Endothelial cell of umbilical vein (primary cell): ENCODE data around the gene SP140L. TPM values are rescaled to one million over a fixed set of nuclear protein-coding genes. Genes with fewer than 3 reads are reported as not detected.
A peak's percentile ranks its signal among the peaks of the same experiment; 100 is the strongest.

Source experiments
- BruUV-seq: library from RNA; stranded (reverse); fragments of 400-500 nt; replicated peaks from 2 replicates; lab custom pipeline; 2021; lab: Mats Ljungman, UMichigan
- CTCF ChIA-PET: fragments of 300-600, 350-600 bp; sonication (Branson Sonifier 250); formaldehyde crosslinking; loops from one replicate; lab custom pipeline; 2021; ENCODE audit warnings: antibody characterized with exemption, inconsistent platforms; lab: Charles Lee
- POLR2A ChIA-PET: fragments of 300-600, 350-600 bp; sonication (Branson Sonifier 250); formaldehyde crosslinking; loops from one replicate; lab custom pipeline; 2021; ENCODE audit warnings: antibody characterized with exemption, inconsistent platforms; lab: Charles Lee
- DNase-seq: peaks from one replicate; pipeline ENCODE4 v3.0.0-alpha.2; 2011; ENCODE audit warnings: low read depth, low spot score
- FAIRE-seq: peaks from 2 replicates; lab custom pipeline; 2011; peaks lifted over from hg19 to GRCh38; lab: Jason Lieb, UNC
- H2AFZ ChIP-seq: 2 replicates; pipeline ENCODE4 v1.6.0; 2012; ENCODE audit warnings: low read depth, low read length, control low read depth, inconsistent platforms
- H3K27ac ChIP-seq: 2 replicates; pipeline ENCODE4 v1.5.1; 2011; ENCODE audit warnings: low read depth, mild to moderate bottlenecking, control low read depth, low read length, moderate library complexity; ENCODE audit not compliant: insufficient read depth
- H3K27me3 ChIP-seq, 2 experiments: 2 replicates each; pipeline versions ENCODE4 v1.6.0 to v1.6.1; 2011; ENCODE audit warnings: low read length in 2 of 2, mixed read lengths in 1 of 2; ENCODE audit not compliant: control insufficient read depth in 2 of 2, insufficient read depth in 2 of 2
- H3K36me3 ChIP-seq, 2 experiments: 2 replicates in 1 of 2; 3 replicates in 1 of 2; pipeline ENCODE4 v1.5.1; 2011; ENCODE audit warnings: low read length in 2 of 2, mild to moderate bottlenecking in 1 of 2, moderate library complexity in 1 of 2; ENCODE audit not compliant: control insufficient read depth in 2 of 2, insufficient read depth in 2 of 2; ENCODE audit errors: extremely low read depth in 1 of 2
- H3K4me1 ChIP-seq: 3 replicates; pipeline ENCODE4 v1.5.1; 2011; ENCODE audit warnings: mild to moderate bottlenecking, low read length; ENCODE audit not compliant: control insufficient read depth, insufficient read depth; ENCODE audit errors: extremely low read depth
- H3K4me2 ChIP-seq: 2 replicates; pipeline ENCODE4 v1.6.1; 2011; ENCODE audit warnings: low read length, control low read depth, mixed read lengths; ENCODE audit not compliant: insufficient read depth
- H3K4me3 ChIP-seq, 3 experiments: fragments of 200-600 bp in 1 of 3; sonication (generic), shearing (Covaris generic) in 1 of 3; replicated peaks in 1 of 3; 2 replicates each; pipeline ENCODE4 v1.5.1; 2011 to 2016; ENCODE audit warnings: control low read depth in 3 of 3, low read length in 3 of 3, mild to moderate bottlenecking in 2 of 3, inconsistent platforms in 1 of 3, low read depth in 1 of 3, moderate library complexity in 1 of 3; ENCODE audit not compliant: insufficient read depth in 1 of 3
- H3K79me2 ChIP-seq: 2 replicates; pipeline ENCODE4 v1.6.0; 2012; ENCODE audit warnings: low read length, inconsistent platforms; ENCODE audit not compliant: control insufficient read depth, insufficient read depth
- H3K9ac ChIP-seq: replicated peaks from 2 replicates; pipeline ENCODE3; 2011; ENCODE audit warnings: low read length, control low read depth; ENCODE audit not compliant: insufficient read depth; ENCODE audit errors: extremely low read depth
- H3K9me1 ChIP-seq: replicated peaks from 3 replicates; pipeline ENCODE4 v1.6.0; 2011; ENCODE audit warnings: mild to moderate bottlenecking, low read length; ENCODE audit not compliant: control insufficient read depth, insufficient read depth; ENCODE audit errors: extremely low read depth
- H3K9me3 ChIP-seq: replicated peaks from 2 replicates; pipeline ENCODE4 v1.5.1; 2012; ENCODE audit warnings: low read length, inconsistent platforms; ENCODE audit not compliant: control insufficient read depth, insufficient read depth
- H4K20me1 ChIP-seq: replicated peaks from 2 replicates; pipeline ENCODE3; 2011; ENCODE audit warnings: mild to moderate bottlenecking, low read length; ENCODE audit not compliant: control insufficient read depth, insufficient read depth; ENCODE audit errors: extremely low read depth
- EZH2 ChIP-seq: IDR thresholded peaks from 2 replicates; pipeline ENCODE4 v1.6.1; 2012; ENCODE audit warnings: borderline replicate concordance, low read depth, mild to moderate bottlenecking, moderate library complexity, low read length, inconsistent platforms; ENCODE audit not compliant: severe bottlenecking
- FOS ChIP-seq: IDR thresholded peaks from 2 replicates; pipeline ENCODE4 v1.6.1; 2011; ENCODE audit warnings: mild to moderate bottlenecking, low read length, moderate library complexity, borderline replicate concordance; ENCODE audit not compliant: insufficient read depth
- JUN ChIP-seq: IDR thresholded peaks from 2 replicates; pipeline ENCODE4 v1.6.1; 2011; ENCODE audit warnings: borderline replicate concordance, low read depth; ENCODE audit not compliant: insufficient read length, insufficient read depth
- POLR2A ChIP-seq: IDR thresholded peaks from 2 replicates; pipeline ENCODE4 v1.6.1; 2012; ENCODE audit warnings: low read depth, mild to moderate bottlenecking, control low read depth, low read length
- POLR2AphosphoS5 ChIP-seq: IDR thresholded peaks from 2 replicates; pipeline ENCODE4 v1.6.1; 2012; ENCODE audit warnings: low read depth, mild to moderate bottlenecking, control low read depth, low read length, moderate library complexity; ENCODE audit not compliant: insufficient read depth
- dilution Hi-C: fragments of 300-500 bp; cut with MboI; formaldehyde crosslinking; loops from one replicate; pipeline ENCODE4 v1.15.0; 2019; ENCODE audit warnings: low sequenced_read_pairs; ENCODE audit not compliant: extremely low pct_ligation_motif_present
- intact Hi-C: fragments of 100-400 bp; cut with micrococcal nuclease; formaldehyde crosslinking; loops from one replicate; pipeline ENCODE4 v1.10.0; 2022
- polyA plus RNA-seq, 4 experiments: library from polyadenylated mRNA; depleted of rRNA in 3 of 4; stranded (reverse) in 3 of 4; unstranded in 1 of 4; fragments of >200 nt; gene quantifications; 2 replicates each; pipeline versions ENCODE4 v1.2.1 to v1.2.3, GENCODE V29; 2011 to 2012; ENCODE audit warnings: missing spikeins in 1 of 4
- total RNA-seq: library from RNA; stranded (reverse); gene quantifications from 2 replicates; pipeline ENCODE4 v1.2.3, GENCODE V29; 2021
- TF ChIP-seq, protein P1 (sequence below): IDR thresholded peaks from 2 replicates; pipeline ENCODE4 v1.6.1; 2011; ENCODE audit not compliant: insufficient read depth, insufficient read length
- TF ChIP-seq, protein P2 (sequence below), 2 donors: IDR thresholded peaks; 1 replicate in 1 of 2; 2 replicates in 1 of 2; pipeline ENCODE4 v1.5.1; 2011; ENCODE audit warnings: low read length in 2 of 2, mild to moderate bottlenecking in 2 of 2, moderate library complexity in 2 of 2, control low read depth in 1 of 2, inconsistent platforms in 1 of 2, low read depth in 1 of 2; ENCODE audit not compliant: insufficient read depth in 1 of 2; ENCODE audit errors: extremely low read depth in 1 of 2

The SP140L gene
- total and polyA plus RNA-seq, 2 donors (not counting 3 experiments of a cell fraction or from before 2014, with no cell fraction given): 16.0 to 27.3 TPM

DNA sequence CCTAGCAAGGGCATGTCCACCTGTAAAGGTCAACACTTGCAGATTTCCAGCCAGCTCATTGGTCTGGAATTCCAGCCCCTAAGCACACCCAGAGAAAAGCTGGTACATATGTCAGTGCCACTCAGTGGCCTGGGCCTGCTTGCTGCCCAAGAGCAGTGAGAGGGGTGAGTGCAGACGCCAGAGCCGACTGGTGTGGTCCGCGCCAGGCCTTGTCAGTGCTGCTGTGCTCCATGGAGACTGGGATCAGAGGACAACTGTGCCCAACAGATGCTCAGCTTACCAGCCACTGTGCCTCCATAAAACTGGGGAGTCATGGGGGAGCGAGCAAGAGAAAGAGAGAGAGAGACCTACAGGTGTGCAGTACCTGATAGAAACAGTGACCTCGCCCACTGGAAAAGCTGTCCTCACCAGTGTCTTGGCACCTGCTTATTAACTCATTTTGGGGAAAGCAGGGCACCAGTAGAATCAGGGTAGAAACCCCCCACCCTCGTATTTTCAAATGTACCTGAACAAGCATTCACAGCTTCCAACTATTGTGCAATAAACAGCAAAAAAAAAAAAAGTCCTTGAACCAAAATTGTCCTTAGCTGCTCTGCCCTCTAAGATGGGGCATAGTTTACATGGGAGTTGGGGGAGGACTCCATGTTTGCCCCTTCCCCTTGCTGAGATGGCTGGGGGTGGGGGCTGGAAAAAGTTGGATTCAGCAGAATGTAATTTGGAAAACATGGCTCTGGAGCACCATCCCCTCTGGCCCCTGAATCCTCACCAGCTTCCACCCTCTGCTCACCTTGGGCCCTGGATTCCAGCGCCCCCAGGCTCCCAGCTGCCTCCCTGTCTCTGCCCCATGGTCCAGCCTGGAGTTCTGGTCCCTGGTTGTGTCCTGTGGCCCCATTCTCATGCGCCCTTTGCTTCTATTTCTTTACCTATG is 1.4 kb upstream of the SP140L start:
- intact Hi-C loops: loop anchor here (5.0 kb wide), 2 partner anchors 103 to 403 kb away; partner anchors contain the start of genes FBXO36 and TRIP12
- H3K9ac ChIP-seq: no peak overlapping the region
- POLR2A ChIA-PET: interaction anchor here (0.6 kb wide), 1 partner anchor 336 kb away, joined by 3 read pairs; no protein-coding TSS in a partner anchor
- no peaks in the 10 kb centered on the region for H3K27me3 ChIP-seq
- no peak overlapping the region for H2AFZ ChIP-seq
- no peak overlapping the region for H3K4me3 ChIP-seq
- CTCF ChIA-PET: no interaction called here
- no peaks in the 10 kb centered on the region for H3K36me3 ChIP-seq
- peaks cover 17% of the 10 kb centered on the region for H3K4me1 ChIP-seq
- H3K27ac ChIP-seq: no peak overlapping the region
- peaks cover 11% of the 10 kb centered on the region for H3K79me2 ChIP-seq
- dilution Hi-C loops: no loop called here
- TF ChIP-seq, protein P1, sequence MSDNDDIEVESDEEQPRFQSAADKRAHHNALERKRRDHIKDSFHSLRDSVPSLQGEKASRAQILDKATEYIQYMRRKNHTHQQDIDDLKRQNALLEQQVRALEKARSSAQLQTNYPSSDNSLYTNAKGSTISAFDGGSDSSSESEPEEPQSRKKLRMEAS: no peak
- no peak for TF ChIP-seq POLR2A
- H3K9me3 ChIP-seq: no peaks in the 10 kb centered on the region
- BruUV-seq: no TSS peak
- DNase-seq (no peak), FAIRE-seq (no peak)
- H4K20me1 ChIP-seq: no peaks in the 10 kb centered on the region
- no peak overlapping the region for H3K4me2 ChIP-seq
- no peaks in the 10 kb centered on the region for H3K9me1 ChIP-seq

DNA sequence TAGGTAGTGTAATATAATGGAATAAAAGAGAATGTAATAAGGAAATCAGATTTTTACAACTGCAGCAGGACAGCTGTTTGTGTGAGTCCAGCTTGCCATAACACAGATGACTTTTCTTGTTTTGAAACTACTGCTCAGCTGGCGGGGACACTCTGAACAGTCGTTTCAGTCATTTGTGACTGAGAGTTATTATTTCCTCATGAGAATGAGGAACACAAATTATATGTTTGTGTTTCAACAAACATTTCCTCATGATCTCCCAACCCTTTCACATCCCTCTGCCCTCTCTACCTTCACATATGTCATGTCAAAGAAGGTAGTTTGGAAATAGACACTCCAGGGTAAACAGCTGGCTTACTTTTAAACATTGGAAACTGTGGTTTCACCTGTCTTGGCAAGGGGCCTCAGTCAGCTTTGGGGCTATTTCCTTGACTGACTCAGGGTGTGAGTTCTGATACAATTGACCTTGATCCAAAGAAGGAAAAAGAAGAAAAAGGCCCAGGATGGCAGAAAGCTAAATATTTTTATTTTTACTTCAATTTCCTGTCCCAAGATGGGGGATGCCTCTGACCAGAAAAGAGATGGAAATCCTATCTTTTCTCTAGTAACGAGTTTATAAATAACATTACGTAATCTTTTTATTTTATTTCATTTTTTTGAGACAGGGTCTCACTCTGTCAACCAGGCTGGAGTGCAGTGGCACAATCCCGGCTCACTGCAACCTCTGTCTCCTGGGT is 593 bp downstream of the SP140L start:
- H3K9ac ChIP-seq: peak overlapping the region; percentile 78
- H3K4me3 ChIP-seq: peak overlapping the region; percentile 34 to 89 (median 61)
- H3K9me1 ChIP-seq: no peaks in the 10 kb centered on the region
- peak overlapping the region; percentile 97 for H2AFZ ChIP-seq
- BruUV-seq: TSS peak; percentile 67
- ChIA-PET CTCF (interaction anchor here (1.0 to 2.1 kb wide), 4 partner anchors 9 to 167 kb away, joined by 3 to 5 read pairs (median 4); no protein-coding TSS in a partner anchor), POLR2A (interaction anchor here (0.7 kb wide), 1 partner anchor 8 kb away, joined by 4 read pairs; no protein-coding TSS in a partner anchor)
- H3K27me3 ChIP-seq: no peaks in the 10 kb centered on the region
- DNase-seq: no peak
- dilution Hi-C loops: no loop called here
- no peak for TF ChIP-seq FOS
- TF ChIP-seq, protein P2, sequence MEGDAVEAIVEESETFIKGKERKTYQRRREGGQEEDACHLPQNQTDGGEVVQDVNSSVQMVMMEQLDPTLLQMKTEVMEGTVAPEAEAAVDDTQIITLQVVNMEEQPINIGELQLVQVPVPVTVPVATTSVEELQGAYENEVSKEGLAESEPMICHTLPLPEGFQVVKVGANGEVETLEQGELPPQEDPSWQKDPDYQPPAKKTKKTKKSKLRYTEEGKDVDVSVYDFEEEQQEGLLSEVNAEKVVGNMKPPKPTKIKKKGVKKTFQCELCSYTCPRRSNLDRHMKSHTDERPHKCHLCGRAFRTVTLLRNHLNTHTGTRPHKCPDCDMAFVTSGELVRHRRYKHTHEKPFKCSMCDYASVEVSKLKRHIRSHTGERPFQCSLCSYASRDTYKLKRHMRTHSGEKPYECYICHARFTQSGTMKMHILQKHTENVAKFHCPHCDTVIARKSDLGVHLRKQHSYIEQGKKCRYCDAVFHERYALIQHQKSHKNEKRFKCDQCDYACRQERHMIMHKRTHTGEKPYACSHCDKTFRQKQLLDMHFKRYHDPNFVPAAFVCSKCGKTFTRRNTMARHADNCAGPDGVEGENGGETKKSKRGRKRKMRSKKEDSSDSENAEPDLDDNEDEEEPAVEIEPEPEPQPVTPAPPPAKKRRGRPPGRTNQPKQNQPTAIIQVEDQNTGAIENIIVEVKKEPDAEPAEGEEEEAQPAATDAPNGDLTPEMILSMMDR (IDR thresholded peaks at IDR 0.05; ENCODE audit: extremely low read depth in 1 of 2, insufficient read depth in 1 of 2, low read depth in 1 of 2, low read length in 2 of 2): no peak
- no peak for TF ChIP-seq EZH2
- TF ChIP-seq JUN: no peak
- TF ChIP-seq POLR2AphosphoS5: no peak
- H4K20me1 ChIP-seq: no peaks in the 10 kb centered on the region
- peaks cover 11% of the 10 kb centered on the region for H3K79me2 ChIP-seq
- peaks cover 17% of the 10 kb centered on the region for H3K4me1 ChIP-seq
- H3K4me2 ChIP-seq: peak overlapping the region; percentile 98
- H3K27ac ChIP-seq: peak overlapping the region; percentile 66
- no peaks in the 10 kb centered on the region for H3K9me3 ChIP-seq
- H3K36me3 ChIP-seq: peaks cover 0 to under 1% of the 10 kb centered on the region in 2 experiments
- FAIRE-seq: peak; percentile 60
- intact Hi-C loops: loop anchor here (1.0 to 5.0 kb wide), 4 partner anchors 82 to 405 kb away; partner anchors contain the start of genes FBXO36, SP100 and TRIP12
